GM21367 (cell line): ENCODE results near the gene TNFAIP2.

ENCODE experiments used
- ATAC-seq: cut with Tn5 transposase; IDR thresholded peaks from one replicate; pipeline ENCODE4 v1.9.1; 2021; ENCODE audit not compliant: unreplicated experiment

The TNFAIP2 gene

DNA sequence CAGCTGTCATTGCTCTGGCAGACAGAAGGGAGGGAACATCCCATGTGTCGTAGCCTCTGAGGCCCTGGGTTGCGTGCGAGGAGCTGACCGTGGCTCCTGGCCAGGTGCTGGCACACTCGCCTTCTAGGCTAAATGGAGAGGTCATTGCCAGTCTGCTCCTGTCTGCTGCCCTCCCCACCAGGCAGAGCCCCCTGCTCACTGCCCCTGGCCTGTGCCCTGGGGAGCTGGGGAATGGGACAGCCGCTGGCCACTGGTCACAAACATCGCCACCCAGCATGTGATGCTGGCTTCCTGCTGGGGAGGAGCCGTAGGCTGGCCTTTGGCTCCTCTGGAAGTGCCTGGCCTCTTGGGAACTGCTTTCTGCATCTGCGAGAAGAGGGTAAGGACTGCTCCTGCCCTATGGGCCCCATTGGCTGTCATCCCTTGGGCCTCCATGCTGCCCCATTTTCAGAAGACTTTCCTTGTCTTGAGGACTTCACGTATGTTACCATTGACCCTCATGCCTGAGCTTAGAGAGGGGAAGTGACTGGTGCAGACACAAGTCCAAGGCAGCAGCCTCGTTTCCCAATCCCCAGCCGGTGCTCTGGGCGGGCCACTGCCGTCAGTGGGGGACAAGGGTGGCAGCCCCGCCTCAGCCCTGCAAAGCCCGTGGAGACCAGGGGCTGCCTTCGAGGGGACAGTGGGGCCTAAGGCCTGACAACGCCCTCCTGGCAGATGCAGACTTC is 2.0 kb upstream of the TNFAIP2 start:
- ATAC-seq, result no peak

DNA sequence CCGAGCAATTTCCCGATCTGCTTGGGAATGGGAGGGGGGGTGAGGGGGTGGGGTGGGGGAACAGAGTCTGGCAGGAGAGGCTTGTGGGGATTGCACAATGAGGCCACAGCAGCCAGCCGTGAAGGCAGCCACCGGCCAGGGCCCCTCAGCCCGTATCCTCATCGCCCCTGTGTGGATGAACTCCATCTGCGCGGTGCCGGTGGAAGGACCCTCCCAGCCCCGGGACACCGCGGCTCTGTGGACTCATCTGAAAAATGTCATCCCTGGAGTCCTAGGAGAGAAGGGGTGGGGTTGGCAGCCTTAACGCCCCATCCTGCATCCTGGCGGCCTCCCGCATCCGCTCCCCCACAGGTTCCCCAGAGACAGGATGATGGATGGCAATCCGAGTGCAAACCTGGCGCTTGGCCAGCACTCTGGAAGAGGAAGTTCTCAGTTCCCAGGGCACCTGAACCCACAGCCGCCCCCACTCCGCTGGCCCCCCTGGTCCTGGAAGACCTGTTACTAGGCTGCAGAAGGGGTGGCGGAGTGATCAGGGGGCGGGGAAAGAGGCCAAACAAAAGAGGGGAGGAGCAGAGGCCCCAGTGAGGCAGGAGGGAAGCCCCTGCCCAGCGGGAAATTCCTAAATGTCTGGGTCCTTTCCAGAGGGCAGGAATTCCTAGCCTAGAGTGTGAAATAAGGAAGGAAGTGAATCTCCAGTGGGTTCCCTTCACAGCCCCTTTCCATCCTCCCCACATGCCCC is 1.2 kb upstream of the TNFAIP2 start:
- no peak for ATAC-seq

DNA sequence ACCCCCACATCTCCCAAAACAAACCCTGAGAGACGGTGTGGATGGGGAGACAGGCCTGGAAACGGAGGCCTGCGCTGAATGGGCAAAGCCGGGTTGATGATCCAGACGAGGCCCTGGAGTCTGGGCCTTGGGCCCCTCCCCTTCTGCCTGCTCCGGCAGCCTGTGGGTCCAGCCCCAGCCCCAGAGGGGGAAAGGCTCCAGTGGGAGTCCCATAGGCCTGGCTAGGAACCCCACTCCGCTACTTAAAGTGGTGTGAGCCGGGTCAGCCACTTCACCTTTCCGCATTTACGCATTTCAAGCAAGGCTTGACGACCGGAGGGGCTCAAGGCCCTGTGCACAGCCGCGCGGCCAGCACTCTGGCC is 695 bp upstream of the TNFAIP2 start:
- no peak for ATAC-seq

DNA sequence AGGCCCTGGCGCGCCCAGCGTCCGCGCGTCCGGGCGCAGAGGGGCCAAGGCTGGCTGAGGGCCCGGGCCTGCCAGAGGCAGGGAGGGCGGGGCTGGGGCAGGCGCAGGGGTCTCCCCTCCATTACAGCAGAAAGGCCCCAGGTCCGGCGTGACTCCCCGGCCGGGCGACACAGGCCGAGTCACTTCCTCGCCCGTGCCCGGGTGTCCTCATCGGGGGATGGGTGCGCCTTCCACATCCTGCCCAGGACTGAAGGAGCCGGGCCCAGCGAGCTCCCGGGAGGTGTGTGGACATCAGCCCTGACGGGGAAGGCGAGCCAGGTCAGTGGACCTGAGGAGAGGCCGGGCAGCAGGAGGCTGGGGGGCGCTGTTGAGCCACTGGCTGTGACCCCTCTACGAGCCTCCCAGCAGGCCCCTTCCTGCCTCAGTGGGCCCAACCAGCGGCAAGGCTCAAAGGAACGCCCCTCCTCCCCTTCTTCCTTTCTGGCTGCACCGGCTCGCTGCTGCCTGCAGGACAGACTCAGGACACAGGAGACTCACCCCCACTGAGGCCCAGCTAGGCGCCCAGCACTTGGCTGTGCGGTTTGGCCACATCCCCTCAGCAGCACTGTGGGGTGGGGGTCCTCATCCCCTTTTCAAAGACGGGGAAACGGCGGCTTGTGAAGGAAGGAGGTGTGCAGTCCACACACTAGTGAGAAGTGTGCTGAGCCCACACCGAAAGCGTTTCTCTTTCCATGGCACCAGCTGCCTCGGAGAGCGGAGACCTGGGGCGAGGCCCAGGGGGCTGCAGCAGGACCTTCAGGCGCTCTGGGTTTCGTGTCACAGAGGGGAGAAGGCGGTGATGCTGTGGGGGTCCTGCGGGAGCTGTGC is 606 bp downstream of the TNFAIP2 start:
- ATAC-seq, result no peak

DNA sequence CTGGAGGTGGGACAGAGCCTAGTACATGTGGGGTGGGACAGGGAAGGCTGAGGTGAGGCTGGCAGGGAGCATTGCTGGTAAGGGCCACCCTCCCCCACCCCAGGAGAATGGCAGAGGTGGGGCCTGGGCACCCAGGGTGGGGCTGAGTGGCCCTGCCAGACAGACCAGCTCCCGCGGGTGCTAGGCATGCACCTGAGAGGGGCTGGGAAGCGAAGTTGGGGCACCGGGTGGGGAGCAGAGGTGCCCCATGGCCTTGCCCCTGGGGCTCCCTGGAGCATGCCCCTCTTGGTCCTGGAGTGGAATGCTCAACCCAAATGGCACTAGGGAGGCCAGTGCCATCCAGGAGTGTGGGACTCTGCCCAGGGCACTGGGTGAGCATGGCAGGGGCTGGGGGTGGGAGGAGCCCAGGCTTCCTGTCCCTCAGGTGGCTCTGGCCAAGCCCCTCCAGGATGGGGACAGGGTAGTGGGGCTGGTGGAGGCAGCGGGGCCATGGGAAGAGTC is 1.3 kb downstream of the TNFAIP2 start:
- ATAC-seq, result no peak

DNA sequence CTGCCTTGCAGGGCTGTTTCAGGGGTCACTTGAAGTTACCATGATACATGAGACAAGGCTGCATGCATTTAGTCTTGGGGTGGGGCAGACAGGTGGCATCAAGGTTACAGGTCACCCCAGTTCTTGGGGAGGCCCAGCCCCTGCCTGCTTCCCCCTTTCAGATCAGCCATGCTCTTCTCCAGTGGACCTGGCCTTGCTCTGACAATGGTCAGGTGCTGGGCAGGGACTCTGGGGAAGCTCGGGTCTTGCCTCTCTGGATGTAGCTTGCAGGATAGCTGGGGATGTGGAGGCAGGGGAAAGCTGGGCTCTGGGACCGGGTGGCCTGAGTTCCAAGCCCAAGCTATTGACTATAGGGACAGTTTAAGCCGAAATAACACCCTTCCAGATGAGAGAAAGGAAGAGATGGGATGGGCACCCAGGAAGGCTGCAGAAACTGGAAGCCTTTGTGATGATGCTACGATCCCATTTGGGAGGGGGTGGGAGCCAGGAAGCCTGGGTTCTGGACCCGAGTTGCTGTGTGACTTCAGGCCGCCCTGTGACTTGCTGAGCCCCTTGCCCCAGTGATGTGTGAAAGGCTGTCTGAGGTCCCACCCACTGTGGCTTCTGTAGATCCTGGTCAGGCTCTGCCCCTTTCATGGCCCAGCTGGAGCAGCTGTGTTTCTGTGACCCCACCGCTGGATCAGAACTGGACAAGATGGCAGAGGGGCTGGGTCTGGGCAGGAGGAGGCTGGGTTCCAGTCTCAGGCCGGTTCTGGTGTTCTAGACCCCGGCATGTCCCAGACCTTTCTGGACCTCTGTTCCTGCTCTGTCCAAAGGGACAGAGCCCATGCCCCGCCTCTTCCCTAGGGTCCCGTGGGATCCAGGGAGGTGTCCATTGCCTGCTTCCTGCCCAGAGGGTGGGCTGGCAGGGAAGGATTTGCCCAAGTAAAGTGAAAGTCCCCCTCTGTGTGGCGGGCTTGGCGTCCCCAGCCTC is 2.1 kb downstream of the TNFAIP2 start:
- no peak for ATAC-seq

DNA sequence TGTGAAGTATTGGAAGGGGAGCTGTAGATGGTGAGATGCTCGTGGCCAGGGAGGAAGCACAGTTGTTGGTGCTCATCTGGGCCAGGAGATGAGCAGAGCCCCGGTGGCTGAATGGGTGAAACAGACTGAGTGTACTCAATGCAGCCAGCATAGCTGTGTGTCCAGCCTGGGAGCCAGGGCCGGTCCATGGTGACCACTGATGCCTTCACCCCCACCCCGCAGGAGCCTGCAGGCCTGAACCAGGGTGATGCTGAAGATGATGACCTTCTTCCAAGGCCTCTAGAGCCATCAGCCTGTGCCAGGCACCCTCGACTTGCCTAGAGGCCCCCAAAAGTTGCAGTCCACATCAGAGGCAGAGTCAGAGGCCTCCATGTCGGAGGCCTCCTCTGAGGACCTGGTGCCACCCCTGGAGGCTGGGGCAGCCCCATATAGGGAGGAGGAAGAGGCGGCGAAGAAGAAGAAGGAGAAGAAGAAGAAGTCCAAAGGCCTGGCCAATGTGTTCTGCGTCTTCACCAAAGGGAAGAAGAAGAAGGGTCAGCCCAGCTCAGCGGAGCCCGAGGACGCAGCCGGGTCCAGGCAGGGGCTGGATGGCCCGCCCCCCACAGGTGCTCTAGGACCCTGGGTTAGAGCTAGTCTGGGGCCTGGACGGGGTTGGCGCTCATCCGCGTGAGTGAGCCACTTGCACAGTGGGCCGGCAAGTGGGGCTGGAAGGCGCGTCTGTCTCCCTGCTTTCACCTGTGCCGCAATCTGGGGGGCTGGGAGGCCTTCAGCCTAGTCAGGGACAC is 3.0 kb downstream of the TNFAIP2 start:
- no peak for ATAC-seq

DNA sequence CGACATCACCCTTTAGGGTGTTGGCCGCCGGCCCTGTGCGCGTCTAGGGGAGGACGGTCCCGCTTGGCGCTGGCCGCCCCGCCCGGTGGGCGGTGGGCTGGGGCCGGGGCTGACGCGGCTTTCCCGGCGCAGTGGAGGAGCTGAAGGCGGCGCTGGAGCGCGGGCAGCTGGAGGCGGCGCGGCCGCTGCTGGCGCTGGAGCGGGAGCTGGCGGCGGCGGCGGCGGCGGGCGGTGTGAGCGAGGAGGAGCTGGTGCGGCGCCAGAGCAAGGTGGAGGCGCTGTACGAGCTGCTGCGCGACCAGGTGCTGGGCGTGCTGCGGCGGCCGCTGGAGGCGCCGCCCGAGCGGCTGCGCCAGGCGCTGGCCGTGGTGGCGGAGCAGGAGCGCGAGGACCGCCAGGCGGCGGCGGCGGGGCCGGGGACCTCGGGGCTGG is 3.6 kb downstream of the TNFAIP2 start:
- no peak for ATAC-seq

DNA sequence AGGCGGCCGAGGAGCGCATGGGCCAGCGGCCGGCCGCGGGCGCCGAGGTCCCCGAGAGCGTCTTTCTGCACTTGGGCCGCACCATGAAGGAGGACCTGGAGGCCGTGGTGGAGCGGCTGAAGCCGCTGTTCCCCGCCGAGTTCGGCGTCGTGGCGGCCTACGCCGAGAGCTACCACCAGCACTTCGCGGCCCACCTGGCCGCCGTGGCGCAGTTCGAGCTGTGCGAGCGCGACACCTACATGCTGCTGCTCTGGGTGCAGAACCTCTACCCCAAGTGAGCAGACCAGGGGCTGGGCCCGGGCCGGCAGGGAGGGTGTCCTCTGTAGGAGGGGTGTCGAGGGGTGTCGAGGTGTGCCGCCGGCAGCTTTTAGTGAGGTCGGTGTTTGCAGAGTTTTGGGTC is 4.1 kb downstream of the TNFAIP2 start:
- ATAC-seq, result no peak

DNA sequence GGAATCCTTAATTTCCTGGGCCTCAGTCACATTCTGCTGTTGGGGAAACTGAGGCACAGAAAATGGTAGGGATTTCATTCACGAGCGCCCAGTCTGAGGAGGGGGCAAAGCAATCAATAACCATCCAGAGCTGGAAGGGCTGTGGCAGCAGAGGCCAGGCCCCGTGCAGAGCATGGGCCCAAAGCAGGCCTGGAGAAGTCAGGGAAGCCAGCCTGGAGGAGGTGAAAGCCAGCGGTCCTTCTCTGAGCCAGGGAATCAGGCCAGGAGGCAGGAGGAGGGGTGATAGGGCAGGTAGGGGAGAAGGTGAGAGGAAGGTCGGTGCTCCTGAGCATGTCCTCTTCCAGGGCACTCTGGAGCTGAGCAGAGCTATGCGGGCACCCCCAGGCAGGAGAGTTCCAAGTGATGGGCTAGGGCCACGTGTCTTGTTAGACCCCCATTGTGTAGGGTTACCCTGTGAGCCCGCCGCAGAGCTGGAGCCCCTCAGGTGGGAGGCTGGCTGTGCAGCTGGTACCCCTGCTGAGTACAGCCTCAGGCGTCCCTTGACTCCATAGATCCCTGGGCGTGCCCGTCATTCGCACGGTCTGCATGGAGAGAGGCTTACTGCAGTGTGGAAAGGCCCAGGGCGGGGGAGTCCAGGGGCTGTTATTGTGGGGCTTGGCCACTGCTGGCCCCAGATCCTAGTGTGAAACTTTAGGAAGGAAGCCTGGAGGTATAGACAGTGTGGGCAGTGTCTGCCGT is 4.8 kb downstream of the TNFAIP2 start:
- ATAC-seq, result no peak

DNA sequence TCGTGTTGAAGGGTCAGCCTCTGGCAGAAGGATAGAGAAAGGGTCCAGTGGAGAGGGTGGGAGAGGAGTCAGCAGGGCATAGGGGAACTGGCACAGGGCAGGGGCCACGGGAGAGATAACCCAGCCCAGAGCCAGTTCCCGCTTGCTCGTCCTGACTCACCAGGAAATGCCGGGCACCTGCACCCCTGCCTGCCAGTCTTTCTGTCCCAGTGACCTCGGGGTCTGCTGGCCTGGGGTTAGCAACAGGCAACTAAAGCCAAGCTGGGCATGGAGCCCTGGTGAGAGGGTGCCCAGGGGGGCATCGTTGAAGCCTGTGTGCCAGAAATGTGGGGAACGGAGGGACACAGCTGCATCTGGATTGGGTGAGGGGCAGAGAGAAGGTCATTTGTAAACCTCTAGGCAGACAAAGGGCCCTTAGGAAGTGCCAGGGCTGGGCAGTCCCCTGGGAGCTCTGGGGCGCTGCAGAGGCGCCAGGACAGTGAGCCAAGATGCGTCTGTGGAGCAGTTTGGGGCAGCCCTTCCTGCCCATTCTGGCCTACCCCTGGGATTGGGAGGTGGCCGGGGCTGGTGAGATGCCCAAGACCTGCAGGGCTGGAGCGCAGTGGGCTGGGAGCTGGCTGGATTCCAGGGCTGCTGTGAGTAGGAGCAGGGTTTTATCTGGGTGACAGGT is 5.5 kb downstream of the TNFAIP2 start:
- no peak for ATAC-seq

DNA sequence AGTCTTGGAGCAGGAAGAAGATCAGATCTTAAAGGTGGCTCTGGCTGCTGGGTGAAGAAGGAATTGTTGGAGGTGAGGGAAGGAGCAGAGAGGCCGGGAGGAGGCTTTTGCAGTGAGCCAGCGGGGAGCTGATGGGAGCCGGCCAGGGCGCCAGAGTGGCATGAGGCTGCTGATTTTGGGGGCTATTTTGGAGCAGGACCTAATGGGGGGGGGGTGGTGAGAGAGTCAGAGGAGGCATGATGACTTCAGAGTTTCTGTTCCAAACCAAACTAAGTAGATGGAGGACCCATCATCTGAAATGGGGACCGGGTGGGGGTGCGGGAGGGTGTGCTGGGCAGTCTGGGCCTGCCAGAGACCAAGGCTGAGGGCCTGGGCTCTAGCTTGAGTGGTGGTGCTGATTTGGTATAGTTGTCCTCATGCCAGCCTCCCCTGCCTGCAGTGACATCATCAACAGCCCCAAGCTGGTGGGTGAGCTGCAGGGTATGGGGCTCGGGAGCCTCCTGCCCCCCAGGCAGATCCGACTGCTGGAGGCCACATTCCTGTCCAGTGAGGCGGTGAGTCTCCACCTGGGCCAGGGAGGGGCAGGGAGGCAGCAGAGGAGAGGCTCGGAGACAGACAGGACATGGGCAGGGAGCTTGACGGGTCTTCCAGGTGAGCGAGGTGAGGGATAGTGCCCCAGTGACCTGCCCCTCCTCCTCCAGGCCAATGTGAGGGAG is 6.2 kb downstream of the TNFAIP2 start:
- ATAC-seq, result no peak

DNA sequence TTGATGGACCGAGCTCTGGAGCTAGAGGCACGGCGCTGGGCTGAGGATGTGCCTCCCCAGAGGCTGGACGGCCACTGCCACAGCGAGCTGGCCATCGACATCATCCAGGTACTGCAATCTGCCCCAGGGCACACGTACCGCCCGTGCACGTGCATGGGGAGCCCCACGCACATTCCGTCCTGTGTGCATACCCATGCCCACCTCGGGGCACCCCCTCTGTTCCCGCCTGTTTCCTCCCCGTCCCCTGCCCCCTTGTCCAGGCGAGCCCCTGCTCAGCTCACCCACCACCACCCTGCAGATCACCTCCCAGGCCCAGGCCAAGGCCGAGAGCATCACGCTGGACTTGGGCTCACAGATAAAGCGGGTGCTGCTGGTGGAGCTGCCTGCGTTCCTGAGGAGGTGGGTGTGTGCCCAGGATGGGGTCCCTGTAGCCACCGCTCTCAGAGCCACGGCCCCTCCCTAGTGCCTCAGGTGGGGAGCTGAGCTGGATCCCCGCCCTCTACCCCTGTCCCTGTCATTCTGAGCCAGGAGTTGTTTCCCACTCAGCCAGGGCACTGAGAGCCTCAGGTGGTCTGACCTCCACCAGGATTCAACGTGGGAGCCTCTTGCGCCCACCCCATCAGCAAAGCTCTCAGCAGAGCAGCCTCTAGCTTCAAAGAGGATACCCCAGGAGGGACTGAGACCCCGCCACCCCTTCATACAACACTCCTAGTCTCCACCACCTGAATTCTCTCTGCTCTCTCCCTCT is 6.9 kb downstream of the TNFAIP2 start:
- no peak for ATAC-seq

DNA sequence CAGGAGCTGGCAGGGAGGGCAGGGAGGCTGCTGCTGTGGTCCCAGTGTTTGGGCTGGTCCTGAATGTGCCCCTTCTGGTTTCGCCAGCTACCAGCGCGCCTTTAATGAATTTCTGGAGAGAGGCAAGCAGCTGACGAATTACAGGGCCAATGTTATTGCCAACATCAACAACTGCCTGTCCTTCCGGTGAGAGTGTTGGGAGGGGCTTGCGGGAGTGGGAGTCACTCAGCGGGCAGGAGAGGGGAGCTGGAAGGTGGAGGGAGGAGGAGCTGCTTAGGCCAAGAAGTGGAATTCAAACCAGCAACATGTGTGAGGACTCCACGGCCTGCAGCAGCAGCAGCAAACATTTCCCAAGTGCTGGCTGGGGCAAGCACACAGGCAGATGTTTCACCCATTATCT is 7.7 kb downstream of the TNFAIP2 start:
- ATAC-seq, result no peak

DNA sequence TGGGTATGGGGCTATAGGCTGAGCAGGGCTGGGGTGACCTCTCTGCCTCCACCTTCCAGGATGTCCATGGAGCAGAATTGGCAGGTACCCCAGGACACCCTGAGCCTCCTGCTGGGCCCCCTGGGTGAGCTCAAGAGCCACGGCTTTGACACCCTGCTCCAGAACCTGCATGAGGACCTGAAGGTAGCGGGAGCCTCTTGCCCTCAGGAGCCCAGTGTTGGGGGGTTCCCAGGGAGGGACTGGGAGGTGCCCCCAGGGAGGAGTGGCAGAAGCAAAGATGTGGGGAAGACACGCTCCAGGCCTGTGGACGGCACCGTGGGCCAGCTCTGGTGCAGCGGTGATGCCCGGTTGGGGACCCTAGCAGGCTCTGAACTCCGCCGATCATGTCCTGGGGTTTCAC is 8.3 kb downstream of the TNFAIP2 start:
- ATAC-seq, result no peak

DNA sequence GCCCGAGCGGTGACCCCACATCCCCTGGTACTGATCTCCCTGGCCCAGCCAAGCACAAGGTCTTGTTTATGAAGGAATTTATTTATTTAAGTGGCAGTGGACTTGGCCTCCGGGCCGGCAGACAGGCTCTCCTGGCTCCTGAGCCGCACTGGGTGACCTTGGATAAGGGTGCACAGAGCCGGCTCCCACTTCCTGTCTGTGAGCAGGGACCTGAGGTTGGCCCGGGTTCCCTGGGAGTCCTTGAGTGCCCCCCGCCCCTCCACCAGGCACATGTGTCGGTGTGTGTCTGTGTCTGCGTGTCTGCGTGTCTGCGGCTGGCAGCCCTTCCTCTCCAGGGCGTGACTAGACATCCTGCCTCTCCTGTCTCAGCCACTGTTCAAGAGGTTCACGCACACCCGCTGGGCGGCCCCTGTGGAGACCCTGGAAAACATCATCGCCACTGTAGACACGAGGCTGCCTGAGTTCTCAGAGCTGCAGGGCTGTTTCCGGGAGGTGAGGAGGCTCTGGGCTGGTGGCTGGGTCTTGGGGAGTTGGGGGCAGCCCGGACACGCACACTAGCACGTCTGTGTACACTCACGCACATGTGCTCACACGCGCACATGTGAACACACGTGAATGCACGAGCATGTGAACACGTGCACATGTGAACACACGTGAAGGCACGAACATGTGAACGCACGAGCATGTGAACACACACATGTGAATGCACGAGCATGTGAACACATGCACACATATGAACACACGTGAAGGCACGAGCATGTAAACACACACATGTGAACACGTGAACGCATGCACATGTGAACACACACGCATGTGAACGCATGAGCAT is 9.3 kb downstream of the TNFAIP2 start:
- no peak for ATAC-seq
